Activated CD8-positive, alpha-beta memory T cell treated with anti-CD3 and anti-CD28 coated beads, Interleukin-2, amount 50 U/mL, for 48 hours (primary cell): Measurements from ENCODE around the gene GNPDA1.

ENCODE experiments used
- DNase-seq: peaks from one replicate; pipeline ENCODE4 v3.0.0-alpha.2; 2020

The GNPDA1 gene

DNA sequence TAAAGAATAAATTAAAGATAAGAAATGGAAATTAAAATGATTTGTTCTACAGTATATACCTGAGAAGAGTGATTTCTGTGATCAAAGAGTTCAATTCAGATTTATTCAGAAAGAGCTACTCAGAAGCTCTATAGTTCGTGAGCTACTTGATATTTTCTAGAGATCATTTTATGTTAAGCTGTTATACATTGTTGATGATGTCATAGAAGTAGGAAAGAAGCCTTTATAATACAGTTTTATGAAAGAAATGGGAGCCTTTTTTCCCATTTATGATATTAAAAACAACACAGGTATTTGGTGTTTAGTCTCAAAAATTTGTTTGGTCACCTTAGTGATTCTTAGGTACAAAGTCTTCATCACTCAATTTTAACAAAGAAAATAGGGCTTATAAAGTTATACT, 23.1 kb downstream of the GNPDA1 start:
- no peak for DNase-seq

DNA sequence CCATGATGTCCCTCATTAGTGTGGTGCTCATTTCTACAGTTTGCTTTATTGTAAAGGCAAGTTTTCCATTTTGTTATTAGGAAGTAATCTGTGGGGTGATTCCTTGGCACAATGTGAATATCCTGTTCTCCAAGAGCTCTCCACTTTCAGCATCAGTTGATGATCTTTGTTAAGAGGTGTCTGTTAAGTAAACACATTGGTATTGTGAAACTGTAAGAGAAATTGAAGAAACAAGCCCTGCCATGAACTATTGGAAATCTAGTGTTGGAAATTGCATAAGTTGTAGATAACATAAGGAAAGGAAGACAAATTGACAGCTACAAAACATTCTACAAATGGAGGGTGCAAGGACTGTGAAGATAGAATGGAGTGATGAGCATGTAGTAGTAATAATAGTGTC, 26.8 kb downstream of the GNPDA1 start:
- DNase-seq: no peak

DNA sequence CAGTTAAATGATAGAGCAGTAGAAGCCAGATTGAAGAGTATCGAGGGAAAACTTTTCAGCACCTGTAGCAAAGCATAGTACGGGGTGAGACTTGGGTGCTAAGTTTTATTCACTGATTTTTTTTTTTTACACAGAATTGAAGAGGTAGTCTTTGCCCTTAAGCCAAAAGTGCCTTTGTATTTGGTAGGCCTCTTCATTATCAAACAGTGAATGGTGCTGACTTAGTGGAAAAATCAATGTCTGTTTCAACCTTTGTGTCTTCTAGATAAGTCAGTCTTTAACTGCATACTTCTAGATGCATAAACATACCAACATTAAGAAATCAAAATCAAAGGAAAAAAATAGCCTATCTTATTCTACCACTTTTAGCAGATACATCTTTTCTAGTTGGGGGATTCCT, 30.2 kb downstream of the GNPDA1 start:
- DNase-seq: no peak

DNA sequence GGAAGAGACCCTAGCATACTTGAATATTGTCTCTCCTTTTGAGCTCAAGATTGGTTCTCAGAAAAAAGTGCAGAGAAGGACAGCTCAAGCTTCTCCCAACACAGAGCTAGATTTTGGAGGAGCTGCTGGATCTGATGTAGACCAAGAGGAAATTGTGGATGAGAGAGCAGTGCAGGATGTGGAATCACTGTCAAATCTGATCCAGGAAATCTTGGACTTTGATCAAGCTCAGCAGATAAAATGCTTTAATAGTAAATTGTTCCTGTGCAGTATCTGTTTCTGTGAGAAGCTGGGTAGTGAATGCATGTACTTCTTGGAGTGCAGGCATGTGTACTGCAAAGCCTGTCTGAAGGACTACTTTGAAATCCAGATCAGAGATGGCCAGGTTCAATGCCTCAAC, 34.4 kb downstream of the GNPDA1 start:
- DNase-seq: no peak

DNA sequence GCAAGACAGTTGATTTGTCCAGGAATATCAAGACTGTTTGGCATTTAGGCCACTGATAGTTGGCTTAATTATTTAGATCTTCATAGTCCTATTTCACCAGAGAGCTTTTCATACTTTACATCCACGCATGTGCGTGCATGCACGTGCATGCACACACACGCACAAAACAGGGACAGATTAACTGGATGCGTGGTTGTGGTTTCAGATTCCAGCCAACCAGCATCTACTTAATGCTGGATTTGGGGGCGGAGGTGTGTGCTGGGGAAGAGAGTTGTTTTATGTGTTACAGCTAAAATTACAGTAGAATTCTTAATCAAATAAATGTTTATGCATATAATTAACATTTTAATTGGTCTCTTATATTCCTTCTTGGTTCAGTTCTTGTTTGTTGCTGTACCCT, 36.7 kb downstream of the GNPDA1 start:
- no peak for DNase-seq

DNA sequence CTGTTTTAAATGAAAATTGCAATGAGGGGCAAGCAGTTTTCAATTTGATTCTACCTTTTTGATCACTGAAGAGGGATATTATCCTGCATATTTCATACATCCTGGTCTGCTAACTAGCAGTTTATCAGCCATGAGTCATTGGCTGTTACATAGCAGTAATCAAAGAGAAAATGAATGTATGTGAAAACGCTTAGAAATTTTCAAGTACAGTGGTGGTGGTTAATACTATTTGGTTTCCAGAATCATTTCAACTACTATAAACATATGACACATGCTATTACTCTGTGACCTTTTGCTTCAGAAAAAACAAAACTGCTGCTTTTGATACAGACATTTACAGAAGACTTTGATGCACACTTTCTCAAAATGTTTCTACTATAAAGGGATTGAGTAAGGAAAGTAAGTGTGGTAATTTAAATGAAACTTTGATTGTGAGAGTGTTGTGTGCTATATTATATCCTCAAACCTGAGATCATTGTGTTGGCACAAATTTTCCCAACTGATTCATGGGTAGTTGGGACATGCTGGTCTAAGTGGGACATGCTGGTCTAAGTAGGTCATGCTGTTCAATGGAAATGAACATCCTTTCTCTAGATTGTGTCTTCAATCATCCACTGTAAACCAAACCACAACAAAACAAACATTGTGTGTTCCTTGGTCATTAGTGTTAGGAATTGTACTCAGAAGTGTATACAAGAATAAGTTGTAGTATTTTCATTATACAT, 38.8 kb downstream of the GNPDA1 start:
- DNase-seq: no peak

DNA sequence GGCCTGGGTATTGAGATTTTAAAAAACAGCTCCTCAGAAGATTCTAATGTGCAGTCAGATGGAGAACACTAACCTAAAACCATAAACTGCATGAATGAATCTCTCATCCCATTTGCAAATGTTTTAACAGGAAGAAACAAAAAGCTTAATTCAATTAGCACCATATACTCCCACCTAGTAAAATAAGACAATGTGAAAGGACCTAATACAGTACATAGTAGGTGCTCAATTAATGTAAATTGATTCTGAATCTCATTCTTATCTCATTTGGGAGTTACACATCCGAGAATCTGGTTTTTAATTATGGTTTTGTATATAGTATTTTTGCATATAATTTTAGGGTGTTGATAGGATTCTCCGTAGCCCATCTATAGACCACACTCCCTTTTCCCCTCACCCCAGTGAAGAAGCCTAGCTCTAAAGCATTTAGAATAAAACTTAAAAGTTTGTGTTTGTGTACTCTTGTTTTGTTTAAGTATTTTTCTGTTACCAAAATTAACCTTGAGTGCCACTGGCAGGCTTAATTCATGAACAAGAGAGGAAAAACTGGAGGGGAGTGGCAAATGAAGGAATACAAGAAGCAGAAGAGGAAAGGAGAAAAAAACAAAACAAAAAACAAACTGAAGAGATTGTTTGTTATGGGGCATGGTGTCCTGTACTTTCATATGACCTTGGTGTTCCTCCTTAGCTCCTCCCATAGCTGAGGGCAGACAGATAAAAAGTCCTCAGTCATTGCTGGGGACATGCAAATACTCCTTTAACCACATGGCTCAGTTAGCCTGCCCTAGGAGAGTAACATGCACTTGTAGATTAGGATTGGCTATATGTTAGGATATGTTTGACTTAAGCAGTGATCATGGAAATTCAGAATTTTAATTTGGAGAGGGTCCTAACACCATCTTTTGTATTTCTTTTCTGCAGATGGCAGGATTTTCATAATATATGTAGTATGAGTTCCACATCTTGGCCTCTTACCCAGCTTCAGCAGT, 42.8 kb downstream of the GNPDA1 start:
- no peak for DNase-seq

DNA sequence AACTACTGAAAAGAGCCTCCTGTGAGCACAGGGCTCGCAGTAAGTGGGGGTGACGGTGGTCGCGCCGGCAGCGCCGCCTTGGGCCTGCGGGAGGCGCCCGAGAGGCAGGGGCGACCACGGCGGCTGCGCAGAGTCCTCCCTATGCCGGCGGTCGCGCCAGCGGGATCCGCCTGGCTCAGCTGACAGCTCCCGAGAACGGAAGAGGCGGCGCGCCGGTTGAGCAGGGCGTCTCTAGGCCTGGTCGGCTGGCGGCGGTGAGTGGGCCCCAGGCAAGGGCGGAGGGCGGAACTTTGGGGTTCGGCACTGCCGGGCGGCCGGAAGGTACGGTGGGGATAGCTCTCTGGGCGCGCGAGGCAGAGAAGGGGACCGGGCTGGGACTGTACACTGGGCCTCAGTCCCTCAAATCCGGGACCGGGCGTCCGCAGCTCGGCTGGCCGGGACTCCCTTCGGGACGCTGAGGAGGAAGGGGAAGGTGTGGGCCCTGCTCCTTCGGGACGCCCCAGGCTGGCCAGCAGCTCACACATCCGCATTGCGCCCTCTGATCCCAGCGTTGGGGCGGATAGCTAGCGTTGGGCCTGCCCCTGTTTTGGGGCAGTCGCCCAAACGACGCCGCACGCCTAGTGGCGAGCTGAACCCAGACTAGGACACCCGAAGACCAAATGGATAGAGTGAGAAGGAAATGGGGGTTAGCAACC, 43.8 kb downstream of the GNPDA1 start, which contains the start of gene RNF14:
Gene RNF14 (plus strand): TSS at position 192 of the 695 bp plus-strand sequence. CDS start 4,484 bp downstream, outside the sequence.
- DNase-seq: peak; percentile 97

DNA sequence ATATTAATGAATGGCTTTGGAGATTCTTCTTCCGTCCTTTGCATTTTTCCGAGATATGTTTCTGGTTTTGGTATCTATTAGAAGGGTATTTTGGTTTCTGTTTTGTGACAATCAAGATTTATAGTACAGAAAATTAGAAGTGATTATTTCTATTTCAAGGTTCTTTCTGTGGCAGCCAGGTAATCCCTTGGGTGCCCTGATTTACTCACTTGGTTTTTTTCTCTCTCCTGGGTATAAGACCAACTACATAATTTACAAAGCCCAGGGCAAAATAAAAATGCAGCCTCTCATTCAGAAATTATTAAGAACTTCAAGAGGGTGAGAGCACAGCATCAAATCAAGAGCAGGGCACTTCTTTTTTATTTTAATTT, 45.9 kb downstream of the GNPDA1 start:
- no peak for DNase-seq

DNA sequence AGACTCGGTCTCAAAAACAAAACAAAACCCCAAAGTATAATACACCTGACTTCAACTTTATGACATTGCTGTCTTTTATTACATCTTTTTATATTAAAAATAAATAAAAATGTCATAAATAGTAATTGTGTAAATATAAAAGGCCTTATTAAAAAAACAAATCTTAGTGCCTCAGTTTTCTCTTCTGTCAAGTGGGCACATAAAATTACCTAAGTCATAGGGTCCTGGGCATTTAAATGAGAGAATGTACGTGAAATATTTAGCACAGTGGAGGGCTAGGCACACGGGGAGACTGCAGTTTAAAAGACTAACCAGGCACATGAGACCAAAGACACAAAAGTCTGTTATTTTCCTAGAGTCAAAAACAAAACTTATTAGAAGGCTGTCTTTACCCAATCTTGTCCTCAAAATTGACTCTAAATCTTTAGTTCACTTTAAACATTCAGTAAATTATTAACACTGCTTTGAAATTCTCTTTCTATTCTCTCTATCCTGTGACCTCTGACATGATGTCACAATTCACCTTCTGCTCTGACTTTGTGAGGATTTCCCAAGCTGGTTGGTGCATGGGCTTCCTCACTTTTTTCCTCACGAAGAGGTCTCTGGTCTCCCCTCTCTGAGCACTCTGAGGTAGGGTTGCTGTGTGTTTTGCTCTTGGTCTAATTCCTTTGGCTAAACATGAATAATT, 46.4 kb downstream of the GNPDA1 start:
- no peak for DNase-seq

DNA sequence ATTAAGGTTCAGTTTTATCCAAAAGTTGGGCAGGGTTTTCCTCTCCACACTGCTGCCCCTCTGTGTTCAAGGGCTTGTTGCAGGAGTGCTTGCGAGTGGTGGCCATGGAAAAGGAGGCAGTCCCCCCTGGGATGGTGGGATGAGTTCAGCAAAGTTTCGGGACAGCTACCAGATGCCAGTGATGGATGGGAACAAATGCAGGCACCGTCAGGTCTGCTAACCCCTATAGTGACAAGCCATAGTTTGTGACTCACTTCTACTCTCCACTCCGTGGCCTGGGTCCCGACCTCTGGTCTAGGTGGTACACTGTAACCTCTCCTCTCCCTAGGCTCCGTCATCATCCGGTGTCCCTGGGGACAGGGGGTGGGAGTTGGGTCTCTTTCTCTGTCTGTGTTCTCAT, 47.8 kb downstream of the GNPDA1 start:
- DNase-seq: no peak

DNA sequence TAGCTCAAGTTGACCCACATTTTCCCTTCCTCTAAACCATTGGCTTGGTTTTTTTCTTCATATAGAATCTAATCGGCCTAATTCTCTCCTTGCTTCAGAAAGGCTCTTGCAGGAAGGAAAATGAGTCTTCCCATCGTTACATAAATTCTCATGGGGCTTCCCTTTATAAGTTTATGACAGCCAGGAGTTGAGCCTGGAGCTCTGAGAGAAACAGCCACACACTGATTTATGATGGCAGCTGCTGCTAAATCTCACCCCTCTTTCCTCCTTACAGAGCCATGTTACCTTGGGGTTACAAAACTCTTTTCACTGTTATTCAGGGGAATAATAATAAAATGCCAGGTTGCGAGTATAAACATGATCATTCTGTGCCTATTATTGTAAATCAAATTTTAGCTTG, 49.1 kb downstream of the GNPDA1 start:
- no peak for DNase-seq

DNA sequence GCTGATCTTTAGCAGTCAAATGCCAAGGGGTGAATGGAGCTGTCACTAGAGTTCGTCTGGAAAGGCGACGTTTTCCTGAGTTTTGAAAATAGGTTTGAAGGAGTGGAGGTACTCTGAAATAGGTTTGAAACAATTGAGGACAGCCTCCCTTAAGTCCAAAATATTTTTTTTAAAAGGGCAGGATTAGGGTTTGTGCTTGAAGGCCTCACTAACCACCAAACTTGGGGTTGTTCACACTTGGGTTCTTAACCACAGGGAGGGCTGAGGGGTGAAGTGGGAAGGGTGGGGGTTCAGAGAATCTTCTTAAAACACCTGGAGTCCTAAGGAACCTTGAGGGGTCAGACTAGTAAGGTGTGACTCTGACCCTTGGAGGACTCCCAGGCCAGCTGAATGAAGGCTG, 51.4 kb downstream of the GNPDA1 start:
- DNase-seq: no peak

DNA sequence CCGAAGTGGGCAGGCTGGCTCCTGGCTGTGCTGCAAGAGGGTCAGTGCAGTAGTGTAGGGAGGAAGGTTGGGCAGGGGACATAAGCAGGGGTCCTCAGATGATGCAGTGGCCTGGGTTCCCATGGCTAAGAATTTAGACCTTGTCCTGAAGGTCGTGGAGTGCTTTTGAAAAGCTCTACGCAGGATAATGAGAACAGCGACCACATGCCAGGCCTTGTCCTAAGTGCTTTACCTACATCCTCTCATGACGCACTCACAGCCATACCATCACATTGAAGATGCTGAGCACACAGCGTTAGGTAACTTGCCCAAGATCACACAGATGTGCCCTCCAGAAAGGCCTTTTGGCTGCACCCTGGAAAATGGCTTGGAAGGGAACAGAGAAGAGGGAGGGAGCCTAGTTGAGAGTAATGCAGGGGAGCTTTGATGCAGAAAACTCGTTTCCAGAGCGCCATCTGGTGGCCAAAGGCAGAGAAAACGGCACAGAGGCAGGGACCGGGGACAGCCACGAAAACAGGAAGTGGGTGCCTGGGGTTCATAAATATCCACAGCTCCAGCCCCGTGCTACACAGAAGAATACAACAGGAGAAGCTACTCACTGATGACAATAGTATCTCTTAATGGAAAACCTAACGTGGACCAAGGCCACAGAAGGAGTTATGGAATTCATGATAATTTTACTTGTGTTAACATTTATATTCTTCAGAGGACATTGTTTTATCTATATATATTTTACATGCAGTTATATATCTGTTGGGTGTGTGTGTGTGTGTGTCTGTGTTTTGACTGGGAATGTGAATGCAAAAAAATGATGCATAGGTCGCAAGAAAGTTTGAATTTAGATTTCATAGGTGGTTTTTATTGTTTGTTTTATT, 52.1 kb downstream of the GNPDA1 start:
- peak; percentile 95 for DNase-seq

DNA sequence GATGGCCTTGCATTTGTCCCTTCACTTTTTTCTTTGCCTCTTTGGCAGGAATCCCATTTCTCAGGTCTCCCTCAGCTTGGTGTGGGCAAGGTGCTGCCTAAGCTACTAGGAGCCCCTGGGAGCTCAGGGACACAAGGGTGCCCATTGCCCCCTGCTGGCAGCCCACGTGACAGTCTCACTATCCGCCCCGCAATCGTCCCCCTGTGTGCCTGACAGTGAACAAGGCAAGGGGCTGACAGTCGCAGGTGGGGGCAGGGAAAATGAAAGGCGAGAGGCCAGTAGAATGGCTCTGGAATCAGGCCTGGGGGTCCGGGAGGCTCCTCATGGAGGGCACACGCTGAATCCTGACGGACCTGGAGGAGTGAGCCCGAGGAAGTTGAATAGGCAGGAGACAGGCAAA, 52.8 kb downstream of the GNPDA1 start:
- DNase-seq: peak; percentile 68

DNA sequence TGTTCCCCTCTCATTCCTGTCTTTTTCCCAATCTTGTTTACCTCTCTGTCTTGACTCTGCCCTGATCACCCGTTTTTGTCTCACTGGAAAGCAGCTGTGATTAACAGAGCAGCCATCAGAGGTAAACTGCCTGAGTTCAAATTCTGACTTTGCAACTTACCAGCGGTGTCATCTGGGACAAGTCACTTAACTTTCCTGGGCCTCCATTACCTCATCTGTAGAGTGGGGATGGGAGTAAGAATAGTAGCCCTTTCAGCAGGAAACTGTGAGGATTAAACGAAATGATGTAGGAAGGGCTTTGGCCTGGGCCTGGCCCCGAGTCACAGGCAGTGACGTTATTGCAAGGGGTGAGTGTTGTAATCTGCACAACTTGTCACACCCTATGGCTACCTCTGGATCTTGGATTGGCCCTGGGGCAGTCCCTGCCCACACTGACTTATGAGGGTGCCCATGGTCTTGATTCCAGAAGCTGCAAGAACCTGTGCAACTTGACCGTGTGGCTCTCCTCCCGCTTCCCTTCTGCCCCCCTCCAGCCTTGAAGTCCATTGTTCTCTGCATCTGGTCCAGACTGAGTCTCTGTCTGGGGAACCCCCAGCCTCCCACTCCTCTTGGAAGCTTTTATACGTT, 54.2 kb downstream of the GNPDA1 start:
- peak; percentile 54 for DNase-seq

DNA sequence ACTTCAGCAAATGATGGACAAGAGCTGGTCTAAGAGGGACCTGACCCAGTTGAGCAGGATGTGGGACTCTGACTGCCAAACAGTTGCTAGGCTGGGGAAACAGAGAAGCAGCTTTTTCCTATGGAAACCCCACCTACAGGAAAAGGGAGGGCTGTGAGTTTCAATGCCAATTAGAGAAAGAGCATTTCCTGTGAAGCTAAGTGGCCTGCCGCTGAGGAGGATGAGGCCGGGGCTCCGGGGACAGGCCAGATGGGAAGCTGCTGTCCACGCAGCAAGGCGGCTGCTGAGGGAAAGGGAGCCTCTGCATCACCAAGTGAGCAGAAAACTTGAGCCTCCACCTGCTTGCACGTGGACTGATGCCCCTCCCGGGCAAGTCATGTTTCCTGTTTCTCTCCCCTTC, 54.7 kb downstream of the GNPDA1 start, which contains the start of gene PCDH12:
Gene PCDH12 (minus strand): TSS at position 90 of the 400 bp plus-strand sequence. CDS start 351 bp downstream, outside the sequence.
- DNase-seq: peak; percentile 62

DNA sequence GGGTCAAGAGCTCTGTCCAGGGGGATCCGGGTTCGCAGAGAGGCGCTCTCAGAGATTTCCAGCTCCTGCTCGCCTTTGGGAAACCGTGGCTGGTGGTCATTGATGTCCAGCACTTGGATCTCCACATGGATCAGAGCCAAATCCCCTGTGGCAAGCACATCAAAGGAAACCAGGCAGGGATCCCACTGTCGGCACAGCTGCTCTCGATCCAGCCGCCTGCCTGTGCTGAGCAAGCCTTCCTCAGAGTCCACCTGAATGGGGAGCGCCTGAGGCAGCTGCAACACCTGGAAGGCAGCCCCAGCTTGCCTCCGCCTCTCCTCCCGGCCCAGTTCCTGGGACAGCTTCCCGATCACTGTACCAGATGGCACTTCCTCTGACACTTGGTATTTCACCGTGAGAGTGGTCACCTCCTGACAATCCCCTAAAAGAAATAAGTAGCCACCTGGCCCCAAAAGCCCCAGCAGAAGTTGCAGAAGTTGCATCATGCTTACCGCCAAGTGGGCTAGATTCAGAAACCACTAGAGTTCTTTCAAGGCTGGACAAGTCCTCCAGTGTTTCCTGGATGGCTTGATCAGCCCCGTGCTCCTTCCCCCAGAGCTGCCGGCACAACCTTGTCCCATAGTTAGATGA, 55.3 kb downstream of the GNPDA1 start:
- peak; percentile 48 for DNase-seq

DNA sequence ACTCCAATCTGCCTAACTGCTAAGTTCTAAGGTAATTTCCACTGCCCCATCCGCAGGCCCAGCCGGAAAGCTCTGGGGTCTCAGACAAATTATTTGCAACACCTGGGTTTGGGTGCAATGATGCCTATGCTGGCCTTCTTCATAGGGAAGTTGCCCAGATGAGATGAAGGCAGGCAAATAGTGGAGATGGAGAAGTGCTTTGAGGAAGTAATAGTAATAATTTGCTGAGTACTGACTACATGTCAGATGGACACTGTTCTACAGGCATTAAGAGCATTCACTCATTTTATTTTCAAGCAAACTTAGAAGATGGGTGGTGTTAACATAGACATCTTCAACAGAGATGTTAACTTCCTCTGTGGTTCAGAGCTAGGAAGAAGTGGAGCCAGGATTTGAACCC, 58.6 kb downstream of the GNPDA1 start:
- peak; percentile 23 for DNase-seq

DNA sequence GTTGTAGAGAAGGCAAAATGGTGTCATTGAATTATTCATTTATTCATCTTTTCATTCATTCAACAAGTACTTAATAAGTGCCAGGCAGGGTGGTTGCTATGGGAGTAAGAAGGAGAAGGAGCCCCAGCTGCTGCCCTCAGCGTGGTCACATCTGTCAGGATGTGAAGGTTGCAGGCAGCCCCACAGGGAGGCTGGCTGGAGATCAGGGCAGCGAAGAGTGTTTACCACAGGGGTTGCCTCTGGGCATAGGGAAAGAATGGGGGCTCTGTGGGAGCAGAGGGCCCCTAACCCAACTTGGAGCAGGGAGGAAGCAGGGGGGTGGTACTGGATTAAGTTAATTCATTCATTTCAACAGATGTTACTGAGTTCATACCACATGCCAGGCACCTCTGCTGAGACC, 60.8 kb downstream of the GNPDA1 start:
- no peak for DNase-seq
